ENCODE results near the gene ELMO2.

DNA sequence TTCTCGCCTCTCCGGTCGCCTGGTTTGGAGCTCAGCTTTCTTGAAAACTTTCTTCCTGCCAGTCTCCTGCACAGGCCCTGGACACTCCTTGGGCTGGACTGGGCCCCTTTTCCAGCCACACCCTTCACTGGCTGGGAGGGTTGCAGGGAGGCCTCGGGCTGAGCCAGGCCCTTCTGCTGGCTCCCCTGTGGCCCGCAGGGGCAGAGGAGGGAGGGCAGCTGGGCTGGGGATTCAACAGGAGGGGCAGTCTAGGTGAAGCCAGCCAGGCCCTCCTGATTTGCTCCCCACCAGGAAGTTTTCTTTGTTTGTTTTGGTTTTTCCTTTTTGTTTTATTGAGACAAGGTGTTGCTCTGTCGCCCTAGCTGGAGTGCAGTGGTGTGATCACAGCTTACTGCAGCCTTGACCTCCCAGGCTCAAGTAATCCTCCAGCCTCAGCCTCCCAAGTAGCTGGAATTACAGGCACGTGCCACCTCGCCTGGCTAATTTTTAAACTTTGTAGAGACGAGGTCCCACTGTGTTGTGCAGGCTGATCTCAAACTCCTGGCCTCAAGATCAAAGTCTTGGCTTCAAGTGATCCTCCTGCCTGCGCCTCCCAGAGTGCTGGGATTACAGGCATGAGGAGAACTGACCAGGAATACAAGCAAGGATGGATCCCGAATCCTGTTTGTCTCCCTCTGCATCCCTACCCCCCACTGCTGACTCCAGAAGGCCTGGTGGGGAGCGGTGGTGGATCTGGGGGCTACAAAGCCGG, 74.6 kb downstream of the ELMO2 start:
- TF ChIP-seq, protein P1, sequence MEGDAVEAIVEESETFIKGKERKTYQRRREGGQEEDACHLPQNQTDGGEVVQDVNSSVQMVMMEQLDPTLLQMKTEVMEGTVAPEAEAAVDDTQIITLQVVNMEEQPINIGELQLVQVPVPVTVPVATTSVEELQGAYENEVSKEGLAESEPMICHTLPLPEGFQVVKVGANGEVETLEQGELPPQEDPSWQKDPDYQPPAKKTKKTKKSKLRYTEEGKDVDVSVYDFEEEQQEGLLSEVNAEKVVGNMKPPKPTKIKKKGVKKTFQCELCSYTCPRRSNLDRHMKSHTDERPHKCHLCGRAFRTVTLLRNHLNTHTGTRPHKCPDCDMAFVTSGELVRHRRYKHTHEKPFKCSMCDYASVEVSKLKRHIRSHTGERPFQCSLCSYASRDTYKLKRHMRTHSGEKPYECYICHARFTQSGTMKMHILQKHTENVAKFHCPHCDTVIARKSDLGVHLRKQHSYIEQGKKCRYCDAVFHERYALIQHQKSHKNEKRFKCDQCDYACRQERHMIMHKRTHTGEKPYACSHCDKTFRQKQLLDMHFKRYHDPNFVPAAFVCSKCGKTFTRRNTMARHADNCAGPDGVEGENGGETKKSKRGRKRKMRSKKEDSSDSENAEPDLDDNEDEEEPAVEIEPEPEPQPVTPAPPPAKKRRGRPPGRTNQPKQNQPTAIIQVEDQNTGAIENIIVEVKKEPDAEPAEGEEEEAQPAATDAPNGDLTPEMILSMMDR (IDR thresholded peaks at IDR 0.05; ENCODE audit: low read length) = no peak
- TF ChIP-seq EZH2 (optimal IDR thresholded peaks at IDR 0.05; ENCODE audit: low read depth, low read length) (no peak), EZH2phosphoT487 (IDR thresholded peaks at IDR 0.05; ENCODE audit: low read length) (no peak)
